GM18505 (cell line): ENCODE data around the gene CAPN2.

Experiments
- ATAC-seq: cut with Tn5 transposase; IDR thresholded peaks from one replicate; pipeline ENCODE4 v1.9.1; 2021; ENCODE audit not compliant: unreplicated experiment
- POLR2A ChIP-seq: IDR thresholded peaks from 4 replicates; pipeline ENCODE4 v1.6.1; 2011; ENCODE audit warnings: borderline replicate concordance; ENCODE audit not compliant: insufficient read depth, insufficient read length; ENCODE audit errors: extremely low read depth

The CAPN2 gene

DNA sequence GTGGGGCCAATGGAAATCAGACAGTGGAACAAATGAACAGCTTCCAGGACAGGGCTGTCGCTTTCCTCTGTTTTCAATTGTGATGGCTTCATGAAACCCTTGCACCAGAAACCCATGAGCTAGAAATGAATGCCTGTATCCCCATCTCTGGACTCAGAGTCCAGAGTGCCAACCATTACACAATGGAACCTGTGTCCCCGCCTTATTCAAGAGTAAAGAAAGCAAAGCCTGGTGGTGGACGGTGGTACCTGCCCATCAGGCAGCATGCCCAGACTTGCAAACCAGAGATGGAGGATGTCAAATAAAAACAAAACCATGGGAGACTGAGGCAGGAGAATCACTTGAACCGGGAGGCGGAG lies 4.4 kb upstream of the CAPN2 start:
- no peak for TF ChIP-seq POLR2A
- no peak for ATAC-seq

DNA sequence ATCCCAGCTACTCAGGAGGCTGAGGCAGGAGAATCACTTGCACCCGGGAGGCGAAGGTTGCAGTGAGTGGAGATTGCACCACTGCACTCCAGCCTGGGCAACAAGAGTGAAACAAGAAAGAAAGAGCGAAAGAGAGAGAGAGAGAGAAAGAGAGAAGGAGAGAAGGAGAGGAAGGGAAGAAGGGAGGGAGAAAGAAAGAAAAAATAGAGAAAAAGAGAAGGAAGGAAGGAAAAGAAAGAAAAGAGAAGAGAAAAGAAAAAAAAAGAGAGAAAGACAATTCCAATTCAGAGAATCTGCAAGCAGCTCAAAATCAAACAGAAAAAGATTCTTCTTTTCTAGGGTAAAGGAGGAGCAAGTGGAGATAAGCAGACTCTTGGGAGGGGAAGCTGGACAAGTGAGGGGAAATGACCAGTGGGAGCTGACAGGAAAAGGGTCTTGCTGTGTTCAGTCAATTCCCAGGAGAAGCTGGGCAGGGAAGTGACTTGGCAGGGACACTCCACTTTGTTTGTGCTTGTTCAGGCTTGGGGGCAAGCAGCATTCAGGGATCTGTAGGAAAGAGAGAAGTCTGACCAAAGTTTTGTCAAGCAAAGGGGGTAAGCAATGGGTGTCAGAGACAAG lies 3.6 kb upstream of the CAPN2 start:
- no peak for TF ChIP-seq POLR2A
- ATAC-seq = no peak

DNA sequence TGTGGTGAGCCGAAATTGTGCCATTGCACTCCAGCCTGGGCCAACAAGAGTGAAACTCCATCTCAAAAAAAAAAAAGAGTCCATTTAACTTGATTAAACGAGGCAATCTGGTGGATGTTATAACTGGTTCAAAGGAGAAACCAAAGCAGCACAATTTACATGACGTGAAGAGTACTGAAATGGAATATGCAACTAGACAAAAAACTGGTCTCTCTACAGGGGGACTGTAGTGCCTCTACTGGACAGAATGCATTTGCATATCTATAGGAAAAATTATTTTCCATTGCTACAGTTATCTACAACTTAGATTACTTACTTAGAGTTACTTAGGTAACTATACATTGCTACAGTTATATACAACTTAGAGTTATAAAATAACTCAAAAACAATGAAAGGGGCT lies 2.7 kb upstream of the CAPN2 start:
- no peak for ATAC-seq
- no peak for TF ChIP-seq POLR2A

DNA sequence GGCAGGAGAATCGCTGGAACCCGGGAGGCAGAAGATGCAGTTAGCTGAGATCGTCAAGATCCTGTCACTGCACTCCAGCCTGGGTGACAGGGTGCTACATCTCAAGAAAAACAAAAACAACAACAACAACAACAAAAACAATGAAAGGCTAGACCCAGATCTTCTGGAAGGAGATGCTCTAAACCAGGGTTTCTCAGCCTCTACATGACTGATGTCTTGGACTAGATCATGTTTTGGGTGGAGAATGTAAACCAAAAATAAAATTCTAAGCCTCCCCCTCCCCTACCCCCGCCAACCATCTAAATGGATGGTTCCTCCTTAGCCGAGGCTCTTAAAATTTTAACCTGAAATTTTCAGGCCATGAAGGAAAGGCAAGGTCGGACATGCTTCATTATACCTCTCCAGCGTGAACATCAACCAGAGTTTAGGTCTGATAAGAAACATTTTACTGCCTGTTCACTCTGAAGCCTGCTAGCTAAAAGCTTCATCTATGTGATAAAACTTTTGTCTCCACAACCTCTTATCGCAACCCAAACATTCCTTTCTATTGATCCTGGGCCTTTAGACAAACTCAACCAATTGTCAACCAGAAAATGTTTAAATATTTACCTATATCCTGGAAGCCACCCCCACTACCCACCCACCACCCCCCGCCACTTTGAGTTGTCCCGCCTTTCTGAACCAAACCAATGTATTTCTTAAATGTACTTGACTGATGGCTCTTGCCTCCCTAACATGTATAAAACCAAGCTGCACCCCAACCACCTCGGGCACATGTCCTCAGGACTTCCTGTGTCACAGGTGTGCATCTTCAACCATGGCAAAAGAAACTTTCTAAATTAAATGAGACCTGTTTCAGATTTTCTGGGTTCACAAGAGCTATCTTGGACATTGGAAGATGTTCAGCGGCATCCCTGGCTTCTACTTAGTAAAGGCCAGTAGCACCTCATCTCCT lies 1.9 kb upstream of the CAPN2 start:
- ATAC-seq = no peak
- TF ChIP-seq POLR2A = no peak

DNA sequence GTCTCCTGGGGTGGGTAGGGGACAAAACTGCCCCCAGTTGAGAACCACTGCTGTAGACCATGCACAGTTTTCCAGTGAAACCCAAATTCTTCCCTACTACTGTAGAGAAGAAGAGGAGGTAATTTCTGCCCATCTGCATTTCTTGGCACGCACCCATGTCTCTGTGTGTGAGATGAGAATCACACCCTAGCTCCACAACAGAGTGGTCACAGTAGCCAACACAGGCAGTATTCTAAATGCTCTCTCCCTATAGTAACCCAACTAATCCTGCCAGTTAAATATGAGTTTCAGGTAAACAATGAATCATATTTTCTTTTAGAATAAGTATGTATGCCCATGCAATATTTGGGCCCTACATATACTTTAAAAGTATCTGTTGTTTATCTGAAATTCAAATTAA lies 1.2 kb upstream of the CAPN2 start:
- TF ChIP-seq POLR2A = no peak
- no peak for ATAC-seq

DNA sequence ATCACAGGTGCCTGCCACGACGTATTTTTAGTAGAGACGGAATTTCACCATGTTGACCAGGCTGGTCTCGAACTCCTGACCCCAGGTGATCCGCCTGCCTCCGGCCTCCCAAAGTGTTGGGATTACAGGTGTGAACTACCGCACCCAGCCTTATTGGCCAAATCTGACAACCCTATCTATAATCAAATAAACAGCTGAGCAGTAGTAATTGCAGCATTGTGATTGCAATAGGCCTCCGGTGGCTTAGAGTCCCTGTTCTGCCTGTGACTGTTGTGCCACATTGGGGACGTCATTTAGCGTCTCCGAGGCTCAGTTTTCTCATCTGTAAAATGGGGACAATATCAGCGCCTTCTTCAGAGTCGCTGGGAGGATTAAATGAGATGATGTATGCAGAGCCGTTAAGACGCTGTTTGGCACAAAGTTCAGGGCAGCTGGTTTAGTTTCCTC lies 569 bp upstream of the CAPN2 start:
- no peak for ATAC-seq
- no peak for TF ChIP-seq POLR2A

DNA sequence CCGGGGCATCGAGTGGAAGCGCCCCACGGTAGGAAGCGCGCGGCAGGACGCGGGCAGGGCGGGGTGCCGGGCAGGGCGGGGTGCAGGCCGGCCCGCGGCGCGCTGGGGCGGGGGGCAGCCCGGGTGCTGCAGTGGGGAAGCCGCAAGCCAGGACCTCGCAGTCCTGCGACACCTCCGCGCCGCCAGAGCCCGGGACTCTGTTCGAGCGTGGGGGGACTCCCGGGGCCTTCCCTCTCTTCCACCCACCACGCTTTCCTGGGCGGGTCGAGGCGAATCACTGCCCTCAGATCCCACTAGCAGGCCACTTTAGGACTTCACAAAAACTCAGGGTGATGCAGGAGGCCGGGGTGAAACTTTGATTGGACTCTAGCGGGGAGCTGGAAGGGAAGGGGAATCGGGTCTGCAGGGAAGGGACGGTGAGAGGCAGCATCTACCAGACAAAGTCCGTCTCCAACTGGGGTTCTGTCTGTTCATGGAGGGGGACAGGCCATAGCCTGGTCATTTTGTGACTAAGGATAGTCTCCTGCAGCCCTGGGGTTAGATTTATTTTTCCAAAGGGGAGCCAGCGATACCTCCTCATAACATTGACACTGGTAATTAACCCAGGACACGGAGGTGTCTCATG lies 623 bp downstream of the CAPN2 start:
- ATAC-seq = peak; percentile 32
- TF ChIP-seq POLR2A = no peak

DNA sequence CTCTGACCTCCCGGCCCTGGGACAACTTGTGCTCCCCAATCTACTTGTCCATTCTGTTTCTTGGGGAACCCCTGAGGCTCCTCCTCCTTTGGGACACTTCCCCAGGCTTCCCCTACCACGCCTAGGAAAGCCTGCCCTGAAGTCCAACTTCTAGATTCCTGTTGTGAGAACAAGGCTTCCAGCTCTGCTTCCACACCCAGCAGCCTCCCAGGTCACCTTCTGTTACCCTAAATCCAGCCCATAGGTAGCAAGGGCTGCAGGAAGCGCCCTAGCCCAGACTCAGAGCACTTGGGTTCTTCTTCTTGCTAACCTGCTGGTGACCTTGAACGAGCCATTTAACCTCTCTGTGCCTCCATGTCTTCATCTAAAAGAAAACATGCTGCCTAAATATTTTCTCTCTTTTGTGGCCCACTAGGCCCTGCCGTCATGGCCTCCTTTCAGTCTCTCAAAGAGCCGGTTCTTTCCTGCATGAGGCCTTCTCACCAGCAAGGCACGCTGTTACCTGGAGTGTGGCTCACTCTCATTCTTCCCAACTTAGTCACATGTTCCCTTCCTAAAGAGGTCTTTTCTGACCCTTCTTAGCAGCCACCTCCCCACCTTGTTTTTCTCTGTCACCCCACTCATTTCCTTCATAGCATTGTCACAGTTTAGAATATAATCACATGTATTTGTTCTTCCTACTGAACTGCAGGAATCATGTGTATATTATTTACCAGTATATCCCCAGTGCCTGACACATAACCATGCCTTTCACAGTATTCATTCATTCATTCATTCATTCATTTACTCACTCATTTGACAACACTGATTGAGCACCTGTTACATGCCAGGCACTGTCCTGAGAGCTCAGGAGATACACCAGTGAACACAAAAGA lies 1.4 kb downstream of the CAPN2 start:
- TF ChIP-seq POLR2A = no peak
- ATAC-seq = no peak

DNA sequence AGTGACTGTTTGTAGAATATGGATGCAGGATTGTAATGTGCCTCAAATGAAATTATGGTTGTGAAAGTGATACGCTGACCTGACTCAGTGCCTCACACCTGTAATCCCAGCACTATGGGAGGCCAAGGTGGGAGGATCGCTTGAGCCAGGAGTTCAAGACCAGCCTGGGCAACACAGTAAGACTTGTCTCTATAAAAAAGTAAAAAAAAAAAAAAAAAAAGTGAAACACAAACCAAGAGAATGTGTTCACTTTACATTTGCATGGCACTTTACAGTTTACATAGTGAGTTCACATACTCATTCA lies 2.0 kb downstream of the CAPN2 start:
- ATAC-seq = no peak
- TF ChIP-seq POLR2A = no peak

DNA sequence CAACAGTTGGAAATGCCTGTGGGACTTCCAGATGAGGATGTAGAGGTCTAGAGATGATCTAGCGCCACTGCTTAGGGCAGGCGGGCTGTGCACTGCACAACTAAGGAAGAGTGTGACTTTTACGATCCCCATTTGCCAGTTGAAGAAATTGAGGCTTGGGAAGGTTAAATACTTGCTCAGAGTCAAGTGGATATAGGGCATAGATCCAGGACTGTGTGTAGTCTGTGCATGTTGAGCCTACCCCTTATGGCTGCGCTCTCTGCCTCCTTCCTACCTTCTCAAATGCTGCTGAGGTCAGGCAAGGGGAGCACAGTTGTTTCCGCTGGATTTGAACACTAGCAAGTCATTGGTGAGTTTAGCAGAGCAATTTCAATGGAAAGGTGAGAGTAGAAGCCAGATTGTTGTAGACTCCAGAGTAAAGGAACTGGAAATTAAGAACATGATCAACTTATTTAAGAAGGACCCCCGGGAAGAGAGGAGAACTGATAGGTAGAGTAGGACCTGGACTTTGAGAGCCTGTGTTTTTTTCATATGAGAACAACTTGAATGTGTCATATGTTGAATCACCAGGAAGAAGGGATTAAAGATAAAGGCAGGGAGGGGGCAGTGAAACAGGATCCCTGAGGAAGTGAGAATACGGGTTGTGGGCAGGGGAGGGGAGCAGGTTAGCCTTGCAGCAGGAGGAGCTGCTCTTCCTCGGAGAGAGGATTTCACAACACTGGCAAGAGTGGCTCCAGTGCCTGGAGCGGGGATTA lies 2.7 kb downstream of the CAPN2 start:
- ATAC-seq = no peak
- no peak for TF ChIP-seq POLR2A

DNA sequence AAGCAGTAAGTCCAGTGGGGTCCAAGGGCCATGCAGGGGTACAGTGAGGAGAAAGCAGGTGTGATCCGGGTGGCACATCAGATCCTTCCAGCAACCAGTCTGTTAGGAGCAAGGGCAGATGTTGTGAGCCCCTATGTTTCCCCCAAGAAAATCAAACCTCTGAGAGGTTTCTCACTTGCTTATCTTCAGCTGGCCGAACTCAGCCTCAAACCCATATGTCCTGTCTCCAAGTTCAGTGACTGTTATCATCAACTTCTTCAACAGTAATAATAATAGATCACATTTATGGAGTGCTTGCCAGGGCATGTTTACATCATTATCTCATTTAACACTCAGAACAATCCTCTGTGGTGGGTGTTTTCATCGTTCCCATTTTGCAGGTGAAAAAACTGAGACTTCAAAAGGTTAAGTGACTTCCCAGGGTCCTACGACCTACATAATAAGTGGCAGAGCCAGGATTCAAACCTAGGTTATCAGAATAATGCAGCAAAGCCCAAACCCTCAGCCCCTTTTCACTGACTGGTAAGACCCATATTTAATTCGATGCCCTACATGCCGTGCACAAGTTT lies 3.3 kb downstream of the CAPN2 start:
- no peak for ATAC-seq
- TF ChIP-seq POLR2A = no peak

DNA sequence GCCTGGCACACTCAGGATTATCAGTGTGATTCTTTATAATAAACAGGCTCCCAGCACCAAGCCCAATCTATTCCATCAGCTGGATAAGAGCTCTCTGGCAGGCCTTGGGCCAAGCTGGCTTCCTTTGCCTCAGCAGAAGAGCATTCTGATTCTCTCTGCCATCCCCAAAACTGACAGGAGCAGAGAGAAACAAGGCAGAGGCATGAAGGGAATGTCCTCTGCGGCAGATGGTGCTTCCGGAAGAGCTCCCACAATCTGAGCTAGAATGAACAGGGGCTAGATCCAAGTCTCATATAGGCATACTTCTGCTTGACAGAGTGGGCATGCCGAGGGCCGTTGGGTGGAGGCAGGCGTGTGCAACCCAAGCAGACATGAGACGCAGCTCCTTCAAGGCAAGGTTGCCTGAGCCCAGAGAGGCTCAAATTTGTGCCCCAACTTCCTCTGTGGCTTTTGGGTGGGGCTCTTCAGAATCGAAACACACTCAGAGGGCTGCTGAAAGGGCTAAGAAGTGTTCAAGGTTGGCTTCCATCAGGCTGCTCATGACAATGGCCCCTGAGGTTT lies 4.0 kb downstream of the CAPN2 start:
- peak; percentile 52 for ATAC-seq
- no peak for TF ChIP-seq POLR2A
